Activated CD4-positive, alpha-beta memory T cell treated with anti-CD3 and anti-CD28 coated beads for 36 hours (primary cell): ENCODE data around the gene XK. TPM values are rescaled to one million over a fixed set of nuclear protein-coding genes. Genes with fewer than 3 reads are reported as not detected.
"Not testable (repeated sequence)": the region's sequence is repeated elsewhere in the genome, so short reads cannot be mapped to it uniquely, and the experiment has no call there.

Experiments used
- CTCF ChIA-PET: fragments of 350-600 bp; sonication (Branson Sonifier 250); formaldehyde crosslinking; loops from one replicate; lab custom pipeline; 2021; ENCODE audit warnings: antibody characterized with exemption, inconsistent platforms; lab: Charles Lee
- POLR2A ChIA-PET: fragments of 350-600 bp; sonication (Branson Sonifier 250); formaldehyde crosslinking; loops from one replicate; lab custom pipeline; 2021; ENCODE audit warnings: antibody characterized with exemption; lab: Charles Lee
- DNase-seq: peaks from one replicate; pipeline ENCODE4 v3.0.0-alpha.2; 2020
- H3K27ac Mint-ChIP-seq: one replicate; pipeline ENCODE4 v1.8.0; 2021; ENCODE audit warnings: mixed read lengths
- H3K27me3 Mint-ChIP-seq: one replicate; pipeline ENCODE4 v1.8.0; 2021; ENCODE audit warnings: mixed read lengths
- H3K36me3 Mint-ChIP-seq: one replicate; pipeline ENCODE4 v1.8.0; 2021; ENCODE audit warnings: mixed read lengths
- H3K4me1 Mint-ChIP-seq: one replicate; pipeline ENCODE4 v1.8.0; 2021; ENCODE audit warnings: low read depth, mixed read lengths
- H3K4me3 Mint-ChIP-seq: one replicate; pipeline ENCODE4 v1.8.0; 2021; ENCODE audit warnings: mild to moderate bottlenecking, mixed read lengths
- H3K9me3 Mint-ChIP-seq: one replicate; pipeline ENCODE4 v1.8.0; 2021; ENCODE audit warnings: mixed read lengths
- intact Hi-C: fragments of 100-400 bp; cut with micrococcal nuclease; formaldehyde crosslinking; loops from one replicate; pipeline ENCODE4 v1.15.1; 2023
- total RNA-seq, 2 experiments: library from RNA; stranded (reverse); gene quantifications; one replicate each; pipeline ENCODE4 v1.2.3, GENCODE V29; 2021

Gene XK
- total RNA-seq, 2 experiments from 2014 or later, result not detected

GRCh38 chrX:37759878-37760418 lies 74.4 kb downstream of the XK start:
- ChIA-PET CTCF (no interaction called here), POLR2A (no interaction called here)
- no peak for DNase-seq
- H3K27ac Mint-ChIP-seq, result no peak overlapping the region
- H3K4me3 Mint-ChIP-seq, result no peak overlapping the region
- intact Hi-C loops, result no loop called here
- peaks cover 10% of the 10 kb centered on the region for H3K4me1 Mint-ChIP-seq
- no peaks in the 10 kb centered on the region for H3K36me3 Mint-ChIP-seq
- no peaks in the 10 kb centered on the region for H3K9me3 Mint-ChIP-seq
- H3K27me3 Mint-ChIP-seq, result no peaks in the 10 kb centered on the region

DNA sequence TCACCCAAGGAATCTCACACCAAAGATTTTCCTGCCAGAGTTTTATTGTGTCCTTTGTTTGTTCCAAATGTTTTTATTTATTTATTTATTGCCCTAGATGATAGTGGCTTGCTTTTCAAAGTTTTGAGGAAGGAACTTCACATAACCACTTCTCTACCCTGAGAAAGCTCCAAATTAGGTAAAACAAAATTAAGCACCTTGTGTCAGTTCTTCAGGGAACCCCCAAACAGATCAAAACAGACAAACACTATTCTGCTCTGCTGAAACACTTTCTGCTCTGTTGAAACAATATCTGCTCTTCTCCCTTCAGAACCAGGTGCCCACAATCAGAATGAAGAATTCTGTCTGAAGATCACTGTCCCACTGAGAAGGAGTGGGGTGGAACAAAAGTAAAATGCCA lies 77.8 kb downstream of the XK start:
- ChIA-PET CTCF (interaction anchor here (1.2 kb wide), 1 partner anchor 17 kb away, joined by 5 read pairs; no protein-coding TSS in a partner anchor), POLR2A (no interaction called here)
- no peak for DNase-seq
- Mint-ChIP-seq H3K4me3 (no peak overlapping the region), H3K27ac (no peak overlapping the region), H3K27me3 (no peaks in the 10 kb centered on the region), H3K36me3 (no peaks in the 10 kb centered on the region), H3K4me1 (peaks cover 8% of the 10 kb centered on the region), H3K9me3 (no peaks in the 10 kb centered on the region)
- intact Hi-C loops, result no loop called here

DNA sequence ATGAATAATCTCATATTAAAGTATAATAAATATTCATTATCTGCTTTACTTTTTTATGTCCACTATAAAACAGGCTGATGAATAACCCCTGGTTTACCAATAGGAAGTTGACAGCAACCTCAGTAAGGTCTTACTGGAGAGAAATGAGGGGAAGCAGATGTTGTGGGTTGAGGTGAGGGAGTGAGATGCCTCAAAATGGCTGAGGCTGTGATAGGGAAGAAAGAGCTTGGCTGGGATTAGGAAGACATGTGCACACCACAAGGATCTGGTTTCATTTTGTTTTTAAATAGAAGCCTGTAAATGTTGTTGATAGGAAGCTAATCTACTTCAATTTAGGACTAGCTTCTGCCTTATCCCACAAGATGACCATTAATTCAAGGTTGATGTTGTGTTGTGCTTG lies 79.9 kb downstream of the XK start:
- intact Hi-C loops, result no loop called here
- no peaks in the 10 kb centered on the region for H3K27me3 Mint-ChIP-seq
- no peak overlapping the region for H3K4me3 Mint-ChIP-seq
- H3K4me1 Mint-ChIP-seq, result peaks cover 8% of the 10 kb centered on the region
- DNase-seq, result no peak
- ChIA-PET POLR2A (no interaction called here), CTCF (no interaction called here)
- no peaks in the 10 kb centered on the region for H3K36me3 Mint-ChIP-seq
- no peak overlapping the region for H3K27ac Mint-ChIP-seq
- no peaks in the 10 kb centered on the region for H3K9me3 Mint-ChIP-seq

DNA sequence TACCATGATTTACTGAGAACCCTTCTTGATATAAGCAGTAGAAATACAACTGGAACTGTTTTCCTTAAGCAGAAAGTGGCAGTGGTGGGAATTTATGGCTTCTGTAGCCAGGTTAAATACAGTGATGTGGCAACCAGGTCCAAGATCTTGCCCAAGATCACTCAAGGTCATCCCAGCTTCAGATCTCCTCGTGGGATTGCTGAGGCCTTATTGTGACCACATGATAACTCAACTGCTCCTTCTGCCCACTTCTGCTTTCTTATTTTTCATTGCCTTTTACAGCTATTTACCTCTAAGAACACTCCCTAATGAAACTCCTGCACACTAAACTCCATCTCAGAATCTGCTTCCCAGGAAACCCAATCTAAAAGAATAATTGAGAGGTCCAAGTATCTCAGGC lies 81.8 kb downstream of the XK start:
- ChIA-PET CTCF (interaction anchor here (1.3 kb wide), 1 partner anchor 22 kb away, joined by 3 read pairs; no protein-coding TSS in a partner anchor), POLR2A (no interaction called here)
- H3K27ac Mint-ChIP-seq, result no peak overlapping the region
- H3K36me3 Mint-ChIP-seq, result no peaks in the 10 kb centered on the region
- intact Hi-C loops, result no loop called here
- H3K9me3 Mint-ChIP-seq, result no peaks in the 10 kb centered on the region
- no peak for DNase-seq
- peaks cover 8% of the 10 kb centered on the region for H3K4me1 Mint-ChIP-seq
- H3K4me3 Mint-ChIP-seq, result no peak overlapping the region
- no peaks in the 10 kb centered on the region for H3K27me3 Mint-ChIP-seq

DNA sequence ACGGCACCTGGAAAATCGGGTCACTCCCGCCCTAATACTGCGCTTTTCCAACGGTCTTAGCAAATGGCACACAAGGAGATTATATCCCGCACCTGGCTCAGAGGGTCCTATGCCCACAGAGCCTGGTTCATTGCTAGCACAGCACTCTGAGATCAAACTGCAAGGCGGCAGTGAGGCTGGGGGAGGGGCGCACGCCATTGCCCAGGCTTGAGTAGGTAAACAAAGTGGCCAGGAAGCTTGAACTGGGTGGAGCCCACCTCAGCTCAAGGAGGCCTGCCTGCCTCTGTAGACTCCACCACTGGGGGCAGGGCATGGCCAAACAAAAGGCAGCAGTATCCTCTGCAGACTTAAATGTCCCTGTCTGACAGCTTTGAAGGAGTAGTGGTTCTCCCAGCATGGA lies 83.3 kb downstream of the XK start:
- POLR2A ChIA-PET, H3K4me1 Mint-ChIP-seq, intact Hi-C loops, DNase-seq, H3K27me3 Mint-ChIP-seq, CTCF ChIA-PET, H3K36me3 Mint-ChIP-seq, H3K27ac Mint-ChIP-seq, H3K4me3 Mint-ChIP-seq, H3K9me3 Mint-ChIP-seq: not testable (repeated sequence)

DNA sequence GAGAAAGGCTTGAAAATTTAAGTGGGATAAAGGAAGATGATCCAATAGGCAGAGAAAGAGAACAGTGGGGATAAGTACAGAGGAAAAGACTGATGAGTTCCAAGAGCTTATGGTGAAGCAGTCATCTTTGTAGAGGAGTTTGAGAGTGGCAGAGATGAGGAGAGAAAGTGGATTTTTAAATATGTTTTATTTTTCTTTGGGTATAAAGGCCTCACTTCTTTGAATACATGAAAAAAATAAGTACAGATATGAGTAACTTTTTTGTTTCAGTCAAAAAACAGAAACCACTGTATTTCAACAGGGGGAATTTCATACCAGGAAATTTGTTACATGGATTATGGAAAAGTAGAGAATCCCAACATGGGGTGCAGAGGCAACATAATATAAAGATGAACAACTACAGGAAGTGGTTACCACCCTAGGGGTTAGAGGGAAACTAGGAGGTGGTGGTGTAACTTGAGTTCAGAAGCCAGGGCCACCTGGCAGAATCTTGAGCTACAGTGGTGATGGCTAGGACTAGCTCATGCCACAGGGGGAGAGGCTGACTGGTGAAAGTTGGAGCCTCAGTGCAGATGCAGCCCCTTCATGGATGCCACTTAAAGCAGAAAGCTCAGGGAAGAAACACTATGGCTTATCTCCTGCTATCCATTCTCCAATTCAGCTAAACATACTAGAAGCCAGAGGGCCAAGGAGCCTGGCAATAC lies 90.8 kb downstream of the XK start:
- peaks cover 21% of the 10 kb centered on the region for H3K4me1 Mint-ChIP-seq
- peak; percentile 14 for DNase-seq
- no peaks in the 10 kb centered on the region for H3K9me3 Mint-ChIP-seq
- no peak overlapping the region for H3K27ac Mint-ChIP-seq
- ChIA-PET CTCF (interaction anchor here (1.1 to 1.8 kb wide), 2 partner anchors 31 to 49 kb away, joined by 3 to 6 read pairs; no protein-coding TSS in a partner anchor), POLR2A (no interaction called here)
- H3K27me3 Mint-ChIP-seq, result no peaks in the 10 kb centered on the region
- intact Hi-C loops, result no loop called here
- H3K36me3 Mint-ChIP-seq, result no peaks in the 10 kb centered on the region
- no peak overlapping the region for H3K4me3 Mint-ChIP-seq

DNA sequence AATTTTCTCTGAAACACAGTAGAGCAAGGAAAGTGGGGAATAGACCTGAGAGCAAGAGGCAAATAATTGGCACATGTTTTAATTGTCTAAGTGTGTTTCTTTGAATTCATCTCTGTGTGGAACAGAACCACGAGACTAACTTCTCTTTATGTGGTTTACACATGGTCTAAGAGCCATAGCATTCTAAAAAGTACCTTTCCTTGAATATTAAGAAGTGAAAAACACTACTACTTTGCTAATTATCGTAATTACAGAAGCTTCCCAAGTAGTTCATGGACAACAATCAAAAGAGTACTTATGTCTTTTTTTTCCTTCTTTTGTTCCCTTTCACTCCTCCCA lies 91.4 kb downstream of the XK start:
- Mint-ChIP-seq H3K27ac (no peak overlapping the region), H3K4me1 (peaks cover 21% of the 10 kb centered on the region), H3K4me3 (no peak overlapping the region), H3K27me3 (no peaks in the 10 kb centered on the region), H3K36me3 (no peaks in the 10 kb centered on the region), H3K9me3 (no peaks in the 10 kb centered on the region)
- intact Hi-C loops, result no loop called here
- no peak for DNase-seq
- POLR2A ChIA-PET, result no interaction called here
- CTCF ChIA-PET, result interaction anchor here (1.1 to 1.8 kb wide), 2 partner anchors 31 to 48 kb away, joined by 3 to 6 read pairs; no protein-coding TSS in a partner anchor

- no peaks in the 10 kb centered on the region for H3K36me3 Mint-ChIP-seq
- H3K27ac Mint-ChIP-seq, result no peak within 1 kb of the TSS
- H3K4me3 Mint-ChIP-seq, result no peak within 1 kb of the TSS
- DNase-seq, result no peak
- ChIA-PET CTCF (no interaction called here), POLR2A (no interaction called here)
- intact Hi-C loops, result no loop called here
- peaks cover 21% of the 10 kb centered on the region for H3K4me1 Mint-ChIP-seq
- no peaks in the 10 kb centered on the region for H3K9me3 Mint-ChIP-seq
- H3K27me3 Mint-ChIP-seq, result no peaks in the 10 kb centered on the region
These were observed 94.3 kb downstream of the XK start, which contains the start of gene CYBB for GRCh38 chrX:37779857-37780256. Gene CYBB (plus strand): TSS chrX:37780059. CDS start chrX:37780078, 19 bp downstream.

GRCh38 chrX:37781081-37781480 lies 95.5 kb downstream of the XK start:
- POLR2A ChIA-PET, result no interaction called here
- H3K9me3 Mint-ChIP-seq, result no peaks in the 10 kb centered on the region
- DNase-seq, result no peak
- H3K27ac Mint-ChIP-seq, result no peak overlapping the region
- intact Hi-C loops, result no loop called here
- peaks cover 15% of the 10 kb centered on the region for H3K4me1 Mint-ChIP-seq
- CTCF ChIA-PET, result no interaction called here
- H3K27me3 Mint-ChIP-seq, result no peaks in the 10 kb centered on the region
- no peaks in the 10 kb centered on the region for H3K36me3 Mint-ChIP-seq
- H3K4me3 Mint-ChIP-seq, result no peak overlapping the region

Other genes starting within 250 kb of the XK start
- gene LANCL3, start 114.1 kb upstream of the XK start, total RNA-seq, result under 1 TPM; 0.02 to 0.15 TPM
- not detected for gene CYBB, start 94.3 kb downstream of the XK start, total RNA-seq
- 10 to 100 TPM; 27.2 to 27.7 TPM for gene DYNLT3, start 161.8 kb downstream of the XK start, total RNA-seq